GM06990 (cell line): ENCODE results near the gene SUGP1.

ENCODE experiments used
- DNase-seq: peaks from one replicate; pipeline ENCODE4 v3.0.0-alpha.2; 2011; ENCODE audit not compliant: insufficient read length; ENCODE audit errors: extremely low read depth
- H3K27me3 ChIP-seq: replicated peaks from 2 replicates; pipeline ENCODE4 v1.6.0; 2011; ENCODE audit warnings: low read length; ENCODE audit not compliant: control insufficient read depth, insufficient read depth
- H3K36me3 ChIP-seq: 2 replicates; pipeline ENCODE4 v1.5.1; 2011; ENCODE audit warnings: low read length; ENCODE audit not compliant: control insufficient read depth, insufficient read depth
- H3K4me3 ChIP-seq: replicated peaks from 2 replicates; pipeline ENCODE4 v1.5.1; 2011; ENCODE audit warnings: low read depth, mild to moderate bottlenecking, control low read depth, low read length
- CTCF ChIP-seq: IDR thresholded peaks from 2 replicates; pipeline ENCODE4 v1.5.1; 2011; ENCODE audit warnings: low read length, control low read depth, mild to moderate bottlenecking, inconsistent platforms; ENCODE audit not compliant: insufficient read depth, poor library complexity, severe bottlenecking

Gene SUGP1

GRCh38 chr19:19327672-19328071 is 7.4 kb upstream of the SUGP1 start:
- no peak for TF ChIP-seq CTCF

GRCh38 chr19:19324059-19324770 is 3.9 kb upstream of the SUGP1 start:
- no peak for DNase-seq
- no peaks in the 10 kb centered on the region for H3K27me3 ChIP-seq
- no peak overlapping the region for H3K4me3 ChIP-seq
- no peak for TF ChIP-seq CTCF
- peaks cover 13% of the 10 kb centered on the region for H3K36me3 ChIP-seq

More at GRCh38 chr19:19327672-19328071, 7.4 kb upstream of the SUGP1 start:
- DNase-seq: no peak
- peaks cover 22% of the 10 kb centered on the region for H3K36me3 ChIP-seq
- no peaks in the 10 kb centered on the region for H3K27me3 ChIP-seq
- H3K4me3 ChIP-seq: no peak overlapping the region

GRCh38 chr19:19321141-19321577 is 850 bp upstream of the SUGP1 start:
- H3K27me3 ChIP-seq: no peaks in the 10 kb centered on the region
- TF ChIP-seq CTCF: no peak
- H3K36me3 ChIP-seq: peaks cover 13% of the 10 kb centered on the region
- peak overlapping the region; percentile 99 for H3K4me3 ChIP-seq
- no peak for DNase-seq

- DNase-seq: no peak
- H3K4me3 ChIP-seq: peak overlapping the region; percentile 99
- H3K27me3 ChIP-seq: no peaks in the 10 kb centered on the region
- no peak for TF ChIP-seq CTCF
- H3K36me3 ChIP-seq: peaks cover 16% of the 10 kb centered on the region
Observed at GRCh38 chr19:19319732-19320360, 463 bp downstream of the SUGP1 start.

- no peak overlapping the region for H3K4me3 ChIP-seq
- DNase-seq: no peak
- H3K27me3 ChIP-seq: no peaks in the 10 kb centered on the region
- TF ChIP-seq CTCF: no peak
- peaks cover 12% of the 10 kb centered on the region for H3K36me3 ChIP-seq
Observed at GRCh38 chr19:19316082-19316481, 4.2 kb downstream of the SUGP1 start.
